DMS153 treated with DMSO at 0.1 percent for 48 hours (cell line): ENCODE measurements around the gene EDN3.

Source experiments
- DNase-seq: peaks from one replicate; lab custom pipeline; 2025; ENCODE audit not compliant: unreplicated experiment; lab: John Stamatoyannopoulos, UW

Gene EDN3

GRCh38 chr20:59300333-59301081 is at the start of gene EDN3:
Gene EDN3 (plus strand): TSS chr20:59300611. CDS start chr20:59300813, 202 bp downstream.
- DNase-seq, result no peak

DNA sequence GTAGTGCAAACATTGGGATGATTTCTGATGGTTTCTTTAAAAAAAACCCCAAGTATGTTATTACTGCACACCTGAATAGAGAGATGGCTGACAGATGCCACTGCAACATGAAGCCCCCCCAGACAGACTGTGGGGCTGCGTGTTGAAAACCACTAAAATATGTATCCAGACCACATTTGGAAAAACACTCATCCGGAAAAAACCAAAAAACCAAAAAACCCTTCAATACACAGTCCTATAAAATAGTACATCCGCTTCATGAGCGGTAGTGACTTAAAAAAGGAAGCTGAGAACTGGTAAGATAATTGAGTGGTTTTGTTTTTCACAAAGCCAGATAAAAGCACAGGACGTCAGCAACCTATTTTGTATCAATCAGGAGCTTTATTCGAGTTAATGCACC is 47.1 kb upstream of the EDN3 start:
- DNase-seq, result no peak

- no peak for DNase-seq
These were observed 46.6 kb upstream of the EDN3 start for GRCh38 chr20:59253779-59254319.

GRCh38 chr20:59255256-59255655 is 45.2 kb upstream of the EDN3 start:
- no peak for DNase-seq

DNA sequence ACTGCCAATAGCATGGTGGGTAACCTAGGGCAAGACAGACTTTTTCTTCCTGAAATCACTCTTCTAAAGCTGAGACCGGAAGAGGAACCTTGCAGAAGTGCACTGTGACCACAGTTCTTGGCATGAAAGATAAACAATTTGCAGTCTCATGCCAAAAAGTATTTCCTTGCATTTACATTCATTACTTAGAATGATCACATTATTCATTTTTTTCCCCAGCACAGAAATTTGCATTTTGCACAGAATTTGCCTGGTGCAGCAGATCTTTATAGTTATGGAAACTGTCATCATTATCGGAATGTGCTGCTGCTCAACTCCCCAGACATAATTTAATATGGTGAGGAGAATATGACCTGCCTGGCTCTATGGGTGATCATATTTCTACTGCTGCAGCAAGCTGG is 42.2 kb upstream of the EDN3 start:
- no peak for DNase-seq

DNA sequence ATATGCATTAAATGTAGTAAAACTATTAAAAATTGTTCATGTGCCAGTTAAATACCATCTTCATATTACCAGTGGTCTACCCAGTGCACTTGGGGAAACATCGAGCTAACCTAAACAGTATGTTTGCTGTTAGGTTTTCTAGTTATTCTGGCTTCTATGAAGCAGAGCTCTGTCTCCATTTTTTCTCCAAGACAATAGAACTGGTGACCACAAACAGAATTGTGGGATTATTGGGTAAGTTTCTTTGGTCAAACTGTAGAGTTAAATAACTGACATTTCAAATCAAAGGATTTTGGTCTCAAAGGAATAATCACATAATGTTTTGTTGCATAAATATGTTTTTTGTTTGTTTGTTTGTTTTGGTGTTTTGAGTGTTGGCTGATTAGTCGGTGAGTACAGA is 40.5 kb upstream of the EDN3 start:
- no peak for DNase-seq

GRCh38 chr20:59265298-59265697 is 35.1 kb upstream of the EDN3 start:
- no peak for DNase-seq

- DNase-seq, result no peak
These were observed 31.5 kb upstream of the EDN3 start for GRCh38 chr20:59268870-59269269.

DNA sequence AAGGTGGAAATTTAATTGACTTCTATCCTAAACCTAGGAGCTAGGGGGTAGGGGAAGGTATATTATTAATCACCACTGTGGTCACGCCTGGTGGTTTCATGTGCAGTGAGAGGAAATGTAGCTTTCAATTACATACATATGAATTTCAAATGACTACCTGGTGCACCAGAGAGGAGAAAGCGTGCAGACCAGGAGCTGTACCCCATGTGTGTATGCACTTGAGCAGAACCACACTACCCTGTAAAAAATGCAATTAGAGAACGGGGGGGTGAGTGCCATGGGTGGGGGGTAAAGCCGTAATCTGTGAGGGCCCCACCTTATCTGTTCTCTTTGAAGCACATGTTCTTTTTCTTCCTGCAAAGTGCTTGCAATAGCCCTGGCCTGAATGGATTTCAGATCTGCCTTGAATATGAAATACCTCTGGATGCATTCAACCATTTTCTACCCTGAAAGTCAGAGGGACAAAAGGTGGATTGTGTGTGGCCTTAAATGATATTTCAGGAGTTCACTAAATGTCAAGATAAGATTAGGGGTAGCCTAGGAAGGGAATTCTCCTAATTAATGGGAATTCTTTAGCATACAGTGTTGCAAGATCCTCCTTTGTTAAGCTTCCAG is 30.9 kb upstream of the EDN3 start:
- no peak for DNase-seq

GRCh38 chr20:59270380-59270779 is 30.0 kb upstream of the EDN3 start:
- no peak for DNase-seq

DNA sequence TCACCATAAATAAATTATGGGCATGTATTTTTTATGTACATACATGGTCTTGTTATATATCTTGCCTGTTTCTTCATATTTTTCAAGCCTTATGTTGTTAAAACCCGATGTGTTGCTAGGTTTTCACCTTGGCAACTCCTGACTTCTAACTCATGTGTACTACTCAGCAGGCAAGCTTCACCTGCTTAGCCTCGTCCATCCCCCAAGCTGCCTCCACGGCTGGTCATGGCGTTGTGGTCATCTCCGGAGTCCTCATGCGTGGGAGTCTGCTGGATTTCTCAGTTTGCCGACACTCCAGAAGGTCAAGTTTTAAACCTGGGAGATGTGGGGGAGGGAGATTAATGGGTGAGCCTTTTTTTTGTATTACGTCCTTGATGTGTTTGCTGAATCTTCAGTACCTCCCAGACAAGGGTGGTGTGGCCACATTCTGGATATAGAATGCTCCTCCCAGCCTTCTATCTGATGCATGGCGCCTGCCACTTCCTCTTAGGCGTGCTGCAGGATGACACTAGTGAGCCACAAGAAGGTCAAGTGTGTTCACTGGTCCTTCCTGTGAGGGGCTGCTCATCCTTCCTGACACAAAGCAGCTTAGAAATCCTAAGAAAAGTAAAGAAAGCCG is 26.6 kb upstream of the EDN3 start:
- DNase-seq, result no peak

- DNase-seq, result no peak
These were observed 23.5 kb upstream of the EDN3 start for GRCh38 chr20:59276938-59277337.

DNA sequence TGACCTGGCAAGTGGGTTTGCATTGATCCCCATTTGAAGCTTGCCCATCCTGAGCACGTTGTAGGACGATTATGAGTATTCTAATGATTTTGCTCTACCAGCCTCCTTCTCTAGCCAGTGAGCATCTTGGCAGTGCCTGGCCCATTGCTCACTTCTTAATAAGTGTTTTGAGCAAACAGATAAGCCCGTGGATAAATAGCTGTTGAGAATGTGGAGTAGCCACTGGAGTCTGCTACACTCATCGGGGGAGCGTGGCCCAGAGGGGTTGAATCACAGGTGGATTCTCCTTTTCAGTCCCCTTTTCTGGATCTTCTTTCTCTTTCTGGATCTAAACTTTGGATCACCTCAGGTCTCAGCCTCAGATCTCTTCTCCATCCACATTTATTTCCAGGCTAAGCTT is 15.9 kb upstream of the EDN3 start:
- DNase-seq, result no peak

DNA sequence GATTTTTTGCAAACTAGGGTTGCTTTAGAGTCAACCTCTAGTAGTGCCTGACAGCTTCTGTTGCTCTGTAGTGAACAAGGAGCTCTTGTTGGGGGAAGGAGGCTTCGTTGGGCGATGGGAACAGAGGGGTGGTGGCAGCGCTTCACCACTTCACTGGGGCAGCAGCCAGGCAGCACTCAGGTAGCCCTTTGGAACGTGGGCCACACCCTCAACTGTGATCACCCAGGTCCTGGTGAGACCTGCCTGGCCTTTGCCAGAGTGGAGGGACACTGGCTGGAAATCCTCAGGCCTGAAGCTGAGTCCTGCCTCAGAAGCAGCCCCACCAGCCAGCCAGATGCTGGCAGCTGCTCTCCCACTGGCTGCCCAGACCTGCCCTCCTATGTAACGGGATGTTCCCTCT is 10.4 kb upstream of the EDN3 start:
- no peak for DNase-seq

- DNase-seq, result no peak
These were observed 8.5 kb upstream of the EDN3 start for GRCh38 chr20:59291740-59292383.

DNA sequence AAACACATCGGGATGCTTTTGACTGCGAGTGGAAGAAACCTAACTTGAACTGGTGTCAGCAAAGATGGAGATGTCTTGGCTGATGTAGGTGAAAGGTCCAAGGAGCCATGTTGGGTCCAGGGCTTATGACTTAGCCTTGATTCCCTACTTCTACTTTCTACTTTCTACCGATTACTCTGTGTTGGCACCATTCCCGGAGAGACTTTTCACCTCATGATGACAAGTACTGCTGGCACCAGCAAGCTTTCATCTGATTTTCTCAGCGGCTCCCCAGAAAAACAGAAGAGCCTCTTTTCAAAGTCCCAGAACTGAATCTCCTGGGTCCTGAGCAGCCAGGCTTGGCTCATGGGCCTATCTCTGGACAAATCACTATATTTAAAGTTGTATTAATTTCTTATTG is 4.9 kb upstream of the EDN3 start:
- no peak for DNase-seq

DNA sequence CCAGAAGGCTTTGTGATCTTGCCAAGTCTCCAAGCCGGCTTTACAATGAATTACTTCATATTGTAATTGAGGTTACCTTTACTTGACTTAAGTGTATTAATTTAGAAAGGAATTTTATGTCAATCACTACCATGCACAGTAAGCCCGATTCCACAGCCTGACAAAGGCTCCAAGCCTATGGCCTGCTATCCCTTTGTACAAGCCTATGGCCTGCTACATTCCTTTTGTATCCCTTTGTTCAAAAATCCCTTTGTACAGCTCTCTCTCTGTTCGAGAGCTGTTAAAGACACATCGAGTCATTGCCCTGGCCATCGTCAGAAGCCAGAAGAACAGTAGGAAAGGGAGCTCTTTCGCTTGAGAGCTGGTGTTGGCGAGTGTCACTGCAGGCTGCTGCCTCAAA is 2.7 kb upstream of the EDN3 start:
- no peak for DNase-seq

DNA sequence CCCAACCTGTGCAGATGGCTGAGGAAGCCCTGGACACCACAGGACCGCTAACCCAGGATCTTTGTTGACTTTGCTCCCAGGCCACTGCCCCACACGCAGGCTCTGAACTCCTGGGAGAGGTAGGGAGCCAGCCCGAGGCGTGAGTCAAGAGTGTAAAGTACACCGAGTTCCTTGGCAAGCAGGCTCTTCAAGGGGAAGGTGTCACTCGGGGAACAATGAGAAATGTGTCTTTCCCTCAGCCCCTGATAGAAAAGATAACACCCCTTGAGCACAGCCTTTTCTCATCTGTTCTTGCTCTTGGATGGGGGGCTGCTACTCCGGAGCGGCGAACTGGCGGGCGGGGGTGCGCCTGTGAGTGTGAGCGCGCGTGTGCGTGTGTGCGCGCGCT is 472 bp upstream of the EDN3 start:
- DNase-seq, result no peak

DNA sequence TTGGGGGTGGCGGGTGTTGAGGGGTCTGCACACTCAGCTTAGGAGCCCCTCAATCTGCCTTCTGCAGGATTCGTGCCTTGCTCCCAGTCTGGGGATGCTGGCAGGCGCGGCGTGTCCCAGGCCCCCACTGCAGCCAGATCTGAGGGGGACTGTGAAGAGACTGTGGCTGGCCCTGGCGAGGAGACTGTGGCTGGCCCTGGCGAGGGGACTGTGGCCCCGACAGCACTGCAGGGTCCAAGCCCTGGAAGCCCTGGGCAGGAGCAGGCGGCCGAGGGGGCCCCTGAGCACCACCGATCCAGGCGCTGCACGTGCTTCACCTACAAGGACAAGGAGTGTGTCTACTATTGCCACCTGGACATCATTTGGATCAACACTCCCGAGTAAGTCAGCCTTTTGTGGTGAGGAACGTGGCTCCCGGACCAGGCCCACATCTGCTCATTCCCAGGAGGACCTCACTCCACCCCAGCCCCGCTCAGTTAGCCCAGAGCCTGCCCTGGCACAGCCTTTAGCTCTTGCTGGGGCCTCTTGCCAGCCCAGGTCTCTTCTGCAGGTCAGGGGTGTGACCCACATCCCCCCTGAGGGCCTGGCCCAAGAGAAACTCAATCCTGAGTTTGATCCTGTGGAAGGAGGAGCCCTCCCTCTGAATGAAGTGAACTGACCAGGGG is 1.1 kb downstream of the EDN3 start:
- no peak for DNase-seq

GRCh38 chr20:59305908-59306655 is 5.7 kb downstream of the EDN3 start:
- DNase-seq, result no peak
